ENCODE data around the gene PCCA.

DNA sequence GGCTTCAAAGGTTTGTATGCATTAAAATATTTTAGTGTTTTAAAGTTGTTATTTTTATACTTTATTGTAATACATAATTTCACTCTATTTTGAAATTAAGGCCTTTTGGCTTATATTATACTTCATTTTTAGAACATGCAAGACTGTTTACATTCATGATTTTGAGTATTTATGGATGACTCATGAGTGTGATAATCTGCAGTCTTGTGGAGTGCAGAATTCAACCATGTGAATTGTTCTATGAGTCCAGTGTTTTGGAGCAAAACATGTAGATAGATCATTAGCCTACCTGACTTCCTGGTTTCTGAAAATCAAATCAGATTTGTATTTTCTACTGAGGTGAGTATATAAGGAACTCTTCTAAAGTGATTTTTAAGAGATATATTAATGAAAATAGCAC, 241.8 kb downstream of the PCCA start:
- TF ChIP-seq POLR2AphosphoS5 (IDR thresholded peaks at IDR 0.05; ENCODE audit: low read depth, low read length) (no peak), POLR2A (IDR thresholded peaks at IDR 0.05; ENCODE audit: low read depth, low read length) (no peak)

All from GM12892 (cell line).